Epithelial cell of proximal tubule (primary cell): ENCODE measurements around the gene ZNF407. TPM values are rescaled to one million over a fixed set of nuclear protein-coding genes. Genes with fewer than 3 reads are reported as not detected.

Experiments
- DNase-seq: peaks from one replicate; pipeline ENCODE4 v3.0.0-alpha.2; 2011; ENCODE audit warnings: low read depth
- H3K4me3 ChIP-seq: 2 replicates; pipeline ENCODE4 v1.5.1; 2011; ENCODE audit warnings: low read depth, mild to moderate bottlenecking, low read length
- total RNA-seq: library from RNA; depleted of rRNA; stranded (reverse); fragments of >200 nt; gene quantifications from 2 replicates; pipeline ENCODE4 v1.2.3, GENCODE V29; 2015
- TF ChIP-seq, protein P1 (sequence below): conservative IDR thresholded peaks from 2 replicates; pipeline ENCODE4 v1.5.1; 2012; ENCODE audit warnings: low read depth, mild to moderate bottlenecking, low read length

Gene ZNF407
- total RNA-seq, 1 donor from 2014 or later = 3.0 TPM

- DNase-seq = no peak
- TF ChIP-seq, protein P1, sequence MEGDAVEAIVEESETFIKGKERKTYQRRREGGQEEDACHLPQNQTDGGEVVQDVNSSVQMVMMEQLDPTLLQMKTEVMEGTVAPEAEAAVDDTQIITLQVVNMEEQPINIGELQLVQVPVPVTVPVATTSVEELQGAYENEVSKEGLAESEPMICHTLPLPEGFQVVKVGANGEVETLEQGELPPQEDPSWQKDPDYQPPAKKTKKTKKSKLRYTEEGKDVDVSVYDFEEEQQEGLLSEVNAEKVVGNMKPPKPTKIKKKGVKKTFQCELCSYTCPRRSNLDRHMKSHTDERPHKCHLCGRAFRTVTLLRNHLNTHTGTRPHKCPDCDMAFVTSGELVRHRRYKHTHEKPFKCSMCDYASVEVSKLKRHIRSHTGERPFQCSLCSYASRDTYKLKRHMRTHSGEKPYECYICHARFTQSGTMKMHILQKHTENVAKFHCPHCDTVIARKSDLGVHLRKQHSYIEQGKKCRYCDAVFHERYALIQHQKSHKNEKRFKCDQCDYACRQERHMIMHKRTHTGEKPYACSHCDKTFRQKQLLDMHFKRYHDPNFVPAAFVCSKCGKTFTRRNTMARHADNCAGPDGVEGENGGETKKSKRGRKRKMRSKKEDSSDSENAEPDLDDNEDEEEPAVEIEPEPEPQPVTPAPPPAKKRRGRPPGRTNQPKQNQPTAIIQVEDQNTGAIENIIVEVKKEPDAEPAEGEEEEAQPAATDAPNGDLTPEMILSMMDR = no peak
- no peak overlapping the region for H3K4me3 ChIP-seq
These were observed 347.0 kb downstream of the ZNF407 start for GRCh38 chr18:74944676-74945075.

- TF ChIP-seq, protein P1 = no peak
- H3K4me3 ChIP-seq = no peak overlapping the region
- no peak for DNase-seq
These were observed 348.3 kb downstream of the ZNF407 start for GRCh38 chr18:74945774-74946545.

DNA sequence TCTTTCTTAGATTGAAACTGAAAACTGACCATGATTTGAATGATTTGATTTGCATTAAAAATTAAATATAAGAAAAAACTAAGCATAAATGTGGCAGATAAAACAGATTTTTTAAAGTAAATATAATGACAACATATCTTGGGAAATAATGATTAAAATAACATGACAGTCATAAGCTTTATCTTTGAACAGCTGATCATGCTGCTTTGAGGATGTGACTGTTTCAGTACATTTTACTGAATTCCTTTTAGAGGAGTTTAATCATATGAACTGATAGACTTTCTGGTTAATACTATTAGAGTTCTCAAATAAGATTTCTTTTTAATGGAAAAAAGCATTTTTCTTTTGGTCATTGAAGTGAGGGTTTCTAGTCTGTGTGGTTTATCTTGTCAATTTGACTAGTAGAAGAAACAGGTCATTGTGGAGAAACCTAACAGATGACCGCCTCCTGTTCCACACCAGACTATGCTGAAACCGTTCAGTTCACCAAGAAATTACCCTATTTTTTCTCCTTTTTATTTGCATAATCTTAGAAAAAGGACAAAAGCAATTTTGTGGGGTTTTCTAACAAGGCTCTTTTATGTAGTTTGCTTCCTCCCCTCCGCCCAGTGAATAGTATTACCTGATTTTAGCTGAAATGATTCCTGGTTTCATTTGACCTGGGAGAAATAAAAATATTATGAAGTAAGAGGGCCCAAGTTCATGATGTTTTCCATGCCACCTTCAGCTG lies 349.1 kb downstream of the ZNF407 start:
- TF ChIP-seq, protein P1 = no peak
- DNase-seq = no peak

GRCh38 chr18:74947417-74947816 lies 349.7 kb downstream of the ZNF407 start:
- TF ChIP-seq, protein P1 = no peak
- DNase-seq = no peak
- no peak overlapping the region for H3K4me3 ChIP-seq

More for the DNA sequence above, 349.1 kb downstream of the ZNF407 start:
- H3K4me3 ChIP-seq = no peak overlapping the region

DNA sequence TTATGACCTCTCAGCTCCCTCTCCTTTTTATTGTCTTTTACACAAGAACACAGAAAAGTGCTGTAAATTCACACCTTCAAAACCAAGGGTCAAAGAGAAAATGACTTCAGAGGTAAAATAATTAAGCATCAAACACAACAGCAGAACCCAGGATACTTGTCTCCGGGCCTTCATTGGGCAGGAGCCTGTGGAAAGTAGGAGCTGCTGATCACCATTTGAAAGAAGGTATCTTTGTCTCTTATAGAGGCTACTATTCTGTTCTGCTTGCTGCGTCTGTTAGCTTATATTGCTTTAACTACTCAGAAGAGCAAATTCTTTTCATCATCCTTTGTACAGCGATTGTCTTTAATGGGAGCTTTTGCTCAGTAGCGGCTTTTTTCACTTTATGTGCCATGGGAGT lies 350.2 kb downstream of the ZNF407 start:
- H3K4me3 ChIP-seq = no peak overlapping the region
- TF ChIP-seq, protein P1 = no peak
- no peak for DNase-seq

- TF ChIP-seq, protein P1 = no peak
- DNase-seq = no peak
- no peak overlapping the region for H3K4me3 ChIP-seq
These were observed 351.9 kb downstream of the ZNF407 start for GRCh38 chr18:74949611-74950010.
